Liver (tissue), 3 donors: ENCODE results near the gene MYL6.

Experiments used
- RAD21 ChIP-seq, 2 donors: IDR thresholded peaks; 2 replicates each; pipeline ENCODE4 v1.6.1; 2016; ENCODE audit warnings: antibody characterized with exemption in 2 of 2, mild to moderate bottlenecking in 2 of 2
- TAF1 ChIP-seq: conservative IDR thresholded peaks from 2 replicates; pipeline ENCODE4 v1.6.1; 2016; ENCODE audit warnings: antibody characterized with exemption, mild to moderate bottlenecking
- TF ChIP-seq, protein P1 (sequence below): IDR thresholded peaks from 2 replicates; pipeline ENCODE4 v1.6.1; 2016; ENCODE audit warnings: antibody characterized with exemption
- TF ChIP-seq, protein P2 (sequence below): fragments of 150-350 bp; IDR thresholded peaks from 2 replicates; pipeline ENCODE4 v1.5.1; 2017; ENCODE audit warnings: improper control_type of control experiment, low read depth, low read length; ENCODE audit not compliant: missing input control
- TF ChIP-seq, protein P3 (sequence below): IDR thresholded peaks from 2 replicates; pipeline ENCODE4 v1.6.1; 2016; ENCODE audit warnings: antibody characterized with exemption
- TF ChIP-seq, protein P4 (sequence below): IDR thresholded peaks from 2 replicates; pipeline ENCODE4 v1.6.1; 2016; ENCODE audit warnings: antibody characterized with exemption, mild to moderate bottlenecking
- donor health status: healthy.
- donor health status: healthy.

DNA sequence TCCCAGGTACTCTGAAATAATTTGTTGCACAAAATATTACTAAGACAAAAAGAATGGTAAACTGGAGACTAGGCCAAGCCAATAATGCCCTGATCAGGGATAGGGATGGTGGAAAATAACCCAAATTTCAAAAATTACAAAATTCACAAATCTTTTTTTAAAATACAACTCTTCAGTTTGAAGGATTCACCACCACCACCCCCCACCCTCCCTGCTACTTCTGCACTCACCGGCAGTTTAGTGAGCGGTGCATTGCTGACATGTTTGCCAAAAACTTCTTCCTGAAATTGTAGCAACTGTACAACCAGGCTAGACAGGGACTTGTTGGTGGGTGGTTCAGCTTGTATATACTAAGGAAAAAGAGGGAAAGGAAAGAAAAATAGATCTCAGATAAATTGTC lies 28.8 kb downstream of the MYL6 start:
- TF ChIP-seq, protein P1, sequence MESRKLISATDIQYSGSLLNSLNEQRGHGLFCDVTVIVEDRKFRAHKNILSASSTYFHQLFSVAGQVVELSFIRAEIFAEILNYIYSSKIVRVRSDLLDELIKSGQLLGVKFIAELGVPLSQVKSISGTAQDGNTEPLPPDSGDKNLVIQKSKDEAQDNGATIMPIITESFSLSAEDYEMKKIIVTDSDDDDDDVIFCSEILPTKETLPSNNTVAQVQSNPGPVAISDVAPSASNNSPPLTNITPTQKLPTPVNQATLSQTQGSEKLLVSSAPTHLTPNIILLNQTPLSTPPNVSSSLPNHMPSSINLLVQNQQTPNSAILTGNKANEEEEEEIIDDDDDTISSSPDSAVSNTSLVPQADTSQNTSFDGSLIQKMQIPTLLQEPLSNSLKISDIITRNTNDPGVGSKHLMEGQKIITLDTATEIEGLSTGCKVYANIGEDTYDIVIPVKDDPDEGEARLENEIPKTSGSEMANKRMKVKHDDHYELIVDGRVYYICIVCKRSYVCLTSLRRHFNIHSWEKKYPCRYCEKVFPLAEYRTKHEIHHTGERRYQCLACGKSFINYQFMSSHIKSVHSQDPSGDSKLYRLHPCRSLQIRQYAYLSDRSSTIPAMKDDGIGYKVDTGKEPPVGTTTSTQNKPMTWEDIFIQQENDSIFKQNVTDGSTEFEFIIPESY: no peak
- TF ChIP-seq, protein P2, sequence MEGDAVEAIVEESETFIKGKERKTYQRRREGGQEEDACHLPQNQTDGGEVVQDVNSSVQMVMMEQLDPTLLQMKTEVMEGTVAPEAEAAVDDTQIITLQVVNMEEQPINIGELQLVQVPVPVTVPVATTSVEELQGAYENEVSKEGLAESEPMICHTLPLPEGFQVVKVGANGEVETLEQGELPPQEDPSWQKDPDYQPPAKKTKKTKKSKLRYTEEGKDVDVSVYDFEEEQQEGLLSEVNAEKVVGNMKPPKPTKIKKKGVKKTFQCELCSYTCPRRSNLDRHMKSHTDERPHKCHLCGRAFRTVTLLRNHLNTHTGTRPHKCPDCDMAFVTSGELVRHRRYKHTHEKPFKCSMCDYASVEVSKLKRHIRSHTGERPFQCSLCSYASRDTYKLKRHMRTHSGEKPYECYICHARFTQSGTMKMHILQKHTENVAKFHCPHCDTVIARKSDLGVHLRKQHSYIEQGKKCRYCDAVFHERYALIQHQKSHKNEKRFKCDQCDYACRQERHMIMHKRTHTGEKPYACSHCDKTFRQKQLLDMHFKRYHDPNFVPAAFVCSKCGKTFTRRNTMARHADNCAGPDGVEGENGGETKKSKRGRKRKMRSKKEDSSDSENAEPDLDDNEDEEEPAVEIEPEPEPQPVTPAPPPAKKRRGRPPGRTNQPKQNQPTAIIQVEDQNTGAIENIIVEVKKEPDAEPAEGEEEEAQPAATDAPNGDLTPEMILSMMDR: no peak
- TF ChIP-seq, protein P3, sequence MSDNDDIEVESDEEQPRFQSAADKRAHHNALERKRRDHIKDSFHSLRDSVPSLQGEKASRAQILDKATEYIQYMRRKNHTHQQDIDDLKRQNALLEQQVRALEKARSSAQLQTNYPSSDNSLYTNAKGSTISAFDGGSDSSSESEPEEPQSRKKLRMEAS: no peak
- no peak for TF ChIP-seq TAF1
- no peak for TF ChIP-seq RAD21 (IDR thresholded peaks at IDR 0.05)
- TF ChIP-seq, protein P4, sequence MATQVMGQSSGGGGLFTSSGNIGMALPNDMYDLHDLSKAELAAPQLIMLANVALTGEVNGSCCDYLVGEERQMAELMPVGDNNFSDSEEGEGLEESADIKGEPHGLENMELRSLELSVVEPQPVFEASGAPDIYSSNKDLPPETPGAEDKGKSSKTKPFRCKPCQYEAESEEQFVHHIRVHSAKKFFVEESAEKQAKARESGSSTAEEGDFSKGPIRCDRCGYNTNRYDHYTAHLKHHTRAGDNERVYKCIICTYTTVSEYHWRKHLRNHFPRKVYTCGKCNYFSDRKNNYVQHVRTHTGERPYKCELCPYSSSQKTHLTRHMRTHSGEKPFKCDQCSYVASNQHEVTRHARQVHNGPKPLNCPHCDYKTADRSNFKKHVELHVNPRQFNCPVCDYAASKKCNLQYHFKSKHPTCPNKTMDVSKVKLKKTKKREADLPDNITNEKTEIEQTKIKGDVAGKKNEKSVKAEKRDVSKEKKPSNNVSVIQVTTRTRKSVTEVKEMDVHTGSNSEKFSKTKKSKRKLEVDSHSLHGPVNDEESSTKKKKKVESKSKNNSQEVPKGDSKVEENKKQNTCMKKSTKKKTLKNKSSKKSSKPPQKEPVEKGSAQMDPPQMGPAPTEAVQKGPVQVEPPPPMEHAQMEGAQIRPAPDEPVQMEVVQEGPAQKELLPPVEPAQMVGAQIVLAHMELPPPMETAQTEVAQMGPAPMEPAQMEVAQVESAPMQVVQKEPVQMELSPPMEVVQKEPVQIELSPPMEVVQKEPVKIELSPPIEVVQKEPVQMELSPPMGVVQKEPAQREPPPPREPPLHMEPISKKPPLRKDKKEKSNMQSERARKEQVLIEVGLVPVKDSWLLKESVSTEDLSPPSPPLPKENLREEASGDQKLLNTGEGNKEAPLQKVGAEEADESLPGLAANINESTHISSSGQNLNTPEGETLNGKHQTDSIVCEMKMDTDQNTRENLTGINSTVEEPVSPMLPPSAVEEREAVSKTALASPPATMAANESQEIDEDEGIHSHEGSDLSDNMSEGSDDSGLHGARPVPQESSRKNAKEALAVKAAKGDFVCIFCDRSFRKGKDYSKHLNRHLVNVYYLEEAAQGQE: no peak
